Caco-2 (cell line): ENCODE data around the gene SDK2. TPM values are rescaled to one million over a fixed set of nuclear protein-coding genes. Genes with fewer than 3 reads are reported as not detected.

ENCODE experiments used
- BruUV-seq: library from RNA; stranded (reverse); fragments of 400-500 nt; replicated peaks from 2 replicates; lab custom pipeline; 2021; lab: Mats Ljungman, UMichigan
- CTCF ChIA-PET: fragments of 300-600 bp; sonication (Branson Sonifier 250); formaldehyde crosslinking; loops from one replicate; lab custom pipeline; 2022; ENCODE audit warnings: antibody characterized with exemption; lab: Charles Lee
- POLR2A ChIA-PET: fragments of 300-600 bp; sonication (Branson Sonifier 250); formaldehyde crosslinking; loops from one replicate; lab custom pipeline; 2022; ENCODE audit warnings: antibody characterized with exemption; lab: Charles Lee
- DNase-seq, 2 experiments: peaks; one replicate each; pipeline versions ENCODE4 v3.0.0 to v3.0.0-alpha.2; 2020 to 2022
- H3K27me3 ChIP-seq: replicated peaks from 2 replicates; pipeline ENCODE4 v1.6.0; 2011; ENCODE audit warnings: low read length; ENCODE audit not compliant: control insufficient read depth, insufficient read depth
- H3K36me3 ChIP-seq: 2 replicates; pipeline ENCODE4 v1.5.1; 2011; ENCODE audit warnings: low read length; ENCODE audit not compliant: control insufficient read depth, insufficient read depth
- H3K4me1 ChIP-seq: fragments of 250-450 bp; sonication (Bioruptor Pico); 2 replicates; pipeline ENCODE4 v1.5.1; 2020; ENCODE audit warnings: mild to moderate bottlenecking
- H3K4me3 ChIP-seq: 2 replicates; pipeline ENCODE4 v1.5.1; 2011; ENCODE audit warnings: low read depth, mild to moderate bottlenecking, control low read depth, low read length
- H3K9me3 ChIP-seq: fragments of 250-450 bp; sonication (Bioruptor Pico); 2 replicates; pipeline ENCODE4 v1.5.1; 2020; ENCODE audit warnings: mild to moderate bottlenecking, moderate library complexity
- H3K27ac Mint-ChIP-seq: one replicate; pipeline ENCODE4 v1.8.0; 2022; ENCODE audit warnings: mixed read lengths; ENCODE audit not compliant: unreplicated experiment
- H3K27me3 Mint-ChIP-seq: one replicate; pipeline ENCODE4 v1.8.0; 2022; ENCODE audit warnings: mixed read lengths; ENCODE audit not compliant: insufficient read depth, unreplicated experiment
- H3K36me3 Mint-ChIP-seq: one replicate; pipeline ENCODE4 v1.8.0; 2022; ENCODE audit warnings: mild to moderate bottlenecking, mixed read lengths; ENCODE audit not compliant: insufficient read depth, unreplicated experiment
- H3K4me1 Mint-ChIP-seq: one replicate; pipeline ENCODE4 v1.8.0; 2022; ENCODE audit warnings: low read depth, mixed read lengths; ENCODE audit not compliant: unreplicated experiment
- H3K4me3 Mint-ChIP-seq: one replicate; pipeline ENCODE4 v1.8.0; 2022; ENCODE audit warnings: mild to moderate bottlenecking, moderate library complexity, mixed read lengths; ENCODE audit not compliant: unreplicated experiment
- H3K9me3 Mint-ChIP-seq: one replicate; pipeline ENCODE4 v1.8.0; 2022; ENCODE audit warnings: mixed read lengths; ENCODE audit not compliant: unreplicated experiment
- CTCF ChIP-seq, 2 experiments: fragments of 200-600 bp in 1 of 2; IDR thresholded peaks; 1 replicate in 1 of 2; 2 replicates in 1 of 2; pipeline versions ENCODE4 v1.5.1 to v1.8.0; 2011 to 2022; ENCODE audit warnings: antibody characterized with exemption in 1 of 2, control low read depth in 1 of 2, inconsistent platforms in 1 of 2, low read depth in 1 of 2, low read length in 1 of 2, mild to moderate bottlenecking in 1 of 2, moderate library complexity in 1 of 2; ENCODE audit not compliant: insufficient read depth in 1 of 2, severe bottlenecking in 1 of 2, unreplicated experiment in 1 of 2
- intact Hi-C: fragments of 100-400 bp; cut with micrococcal nuclease; formaldehyde crosslinking; loops from one replicate; pipeline ENCODE4 v1.10.0; 2022; ENCODE audit not compliant: unreplicated experiment
- total RNA-seq: library from RNA; stranded (reverse); gene quantifications from 2 replicates; pipeline ENCODE4 v1.2.3, GENCODE V29; 2022

The SDK2 gene
- total RNA-seq, 1 experiment from 2014 or later: 0.09 TPM

GRCh38 chr17:73566905-73567782 is 77.1 kb downstream of the SDK2 start:
- H3K27ac Mint-ChIP-seq: no peak overlapping the region
- intact Hi-C loops: no loop called here
- H3K9me3 ChIP-seq: no peaks in the 10 kb centered on the region
- no peaks in the 10 kb centered on the region for H3K4me1 ChIP-seq
- no peaks in the 10 kb centered on the region for H3K9me3 Mint-ChIP-seq
- peaks cover 13% of the 10 kb centered on the region for H3K27me3 Mint-ChIP-seq
- no peaks in the 10 kb centered on the region for H3K36me3 Mint-ChIP-seq
- CTCF ChIA-PET: no interaction called here
- no peaks in the 10 kb centered on the region; the same call in 1 of the 2 replicates for H3K27me3 ChIP-seq
- POLR2A ChIA-PET: no interaction called here
- no peak overlapping the region for H3K4me3 ChIP-seq
- no peaks in the 10 kb centered on the region for H3K36me3 ChIP-seq
- no peak overlapping the region for H3K4me3 Mint-ChIP-seq
- no peak for DNase-seq
- TF ChIP-seq CTCF (IDR thresholded peaks at IDR 0.05; ENCODE audit: insufficient read depth in 1 of 2, low read depth in 1 of 2, low read length in 1 of 2, severe bottlenecking in 1 of 2, unreplicated experiment in 1 of 2): no peak
- no TSS peak for BruUV-seq
- H3K4me1 Mint-ChIP-seq: no peaks in the 10 kb centered on the region

GRCh38 chr17:73564843-73565242 is 79.4 kb downstream of the SDK2 start:
- no peak for DNase-seq
- Histone ChIP-seq H3K36me3 (no peaks in the 10 kb centered on the region), H3K4me3 (no peak overlapping the region), H3K9me3 (no peaks in the 10 kb centered on the region), H3K27me3 (no peaks in the 10 kb centered on the region), H3K4me1 (no peaks in the 10 kb centered on the region)
- TF ChIP-seq CTCF (IDR thresholded peaks at IDR 0.05; ENCODE audit: insufficient read depth in 1 of 2, low read depth in 1 of 2, low read length in 1 of 2, severe bottlenecking in 1 of 2, unreplicated experiment in 1 of 2): no peak
- BruUV-seq: no TSS peak
- no peaks in the 10 kb centered on the region for H3K36me3 Mint-ChIP-seq
- H3K27ac Mint-ChIP-seq: no peak overlapping the region
- CTCF ChIA-PET: no interaction called here
- H3K4me1 Mint-ChIP-seq: no peaks in the 10 kb centered on the region
- H3K4me3 Mint-ChIP-seq: no peak overlapping the region
- intact Hi-C loops: no loop called here
- POLR2A ChIA-PET: no interaction called here
- no peaks in the 10 kb centered on the region for H3K9me3 Mint-ChIP-seq
- H3K27me3 Mint-ChIP-seq: peaks cover 10% of the 10 kb centered on the region

- intact Hi-C loops: no loop called here
- no TSS peak for BruUV-seq
- Histone ChIP-seq H3K4me1 (no peaks in the 10 kb centered on the region), H3K36me3 (no peaks in the 10 kb centered on the region), H3K9me3 (no peaks in the 10 kb centered on the region), H3K4me3 (no peak overlapping the region), H3K27me3 (no peaks in the 10 kb centered on the region)
- H3K4me1 Mint-ChIP-seq: no peaks in the 10 kb centered on the region
- no peak for DNase-seq
- TF ChIP-seq CTCF (IDR thresholded peaks at IDR 0.05; ENCODE audit: insufficient read depth in 1 of 2, low read depth in 1 of 2, low read length in 1 of 2, severe bottlenecking in 1 of 2, unreplicated experiment in 1 of 2): no peak
- peaks cover 4% of the 10 kb centered on the region for H3K27me3 Mint-ChIP-seq
- ChIA-PET POLR2A (no interaction called here), CTCF (no interaction called here)
- H3K4me3 Mint-ChIP-seq: no peak overlapping the region
- H3K36me3 Mint-ChIP-seq: no peaks in the 10 kb centered on the region
- H3K27ac Mint-ChIP-seq: no peak overlapping the region
- H3K9me3 Mint-ChIP-seq: no peaks in the 10 kb centered on the region
These were observed 81.3 kb downstream of the SDK2 start for GRCh38 chr17:73562896-73563295.
